ENCODE measurements around the gene FOXD4L6.
"Not testable (repeated sequence)": the region's sequence is repeated elsewhere in the genome, so short reads cannot be mapped to it uniquely, and the experiment has no call there.

- TF ChIP-seq POLR2A, CTCF, EP300 (IDR thresholded peaks at IDR 0.05): not testable (repeated sequence)
Observed at GRCh38 chr9:41086685-41087084, 41.8 kb downstream of the FOXD4L6 start.

All from tibial nerve (tissue), 4 donors.